Measurements from ENCODE around the gene CSTF2. TPM values are rescaled to one million over a fixed set of nuclear protein-coding genes. Genes with fewer than 3 reads are reported as not detected.
"Not testable (repeated sequence)": the region's sequence is repeated elsewhere in the genome, so short reads cannot be mapped to it uniquely, and the experiment has no call there.

CSTF2 gene
- 10 to 100 TPM in 2 of 3 donors, 1 to 10 TPM in 1; 7.4 to 15.2 (median 10.2) TPM for polyA plus RNA-seq

GRCh38 chrX:100819837-100820666 lies at the start of gene CSTF2:
Gene CSTF2 (plus strand): TSS chrX:100820391. CDS start chrX:100820417, 26 bp downstream.
- peaks cover 5 to 20% of the 10 kb centered on the region in 2 donors for H3K4me1 Mint-ChIP-seq

GRCh38 chrX:100796371-100796770 lies 23.8 kb upstream of the CSTF2 start:
- H3K9me3 Mint-ChIP-seq, DNase-seq, H3K27ac Mint-ChIP-seq, H3K4me3 Mint-ChIP-seq, H3K36me3 Mint-ChIP-seq, H3K4me1 Mint-ChIP-seq: not testable (repeated sequence)
- H3K27me3 Mint-ChIP-seq (ENCODE audit: low read depth in 3 of 3), result peaks cover 0 to 13% (median 2%) of the 10 kb centered on the region in 3 donors

More at GRCh38 chrX:100819837-100820666, at the start of gene CSTF2:
- no peaks in the 10 kb centered on the region for H3K9me3 Mint-ChIP-seq
- peaks cover 0 to 23% (median 0%) of the 10 kb centered on the region in 3 donors for H3K36me3 Mint-ChIP-seq
- H3K27ac Mint-ChIP-seq, result peak within 1 kb of the TSS; percentile 86 to 95 (median 90)
- peak within 1 kb of the TSS; percentile 84 to 98 (median 90) for H3K4me3 Mint-ChIP-seq
- H3K27me3 Mint-ChIP-seq (ENCODE audit: low read depth in 3 of 3), result peaks cover 0 to 7% (median 2%) of the 10 kb centered on the region in 3 donors
- DNase-seq, result peak; percentile 78 to 80 (median 80)

- H3K27ac Mint-ChIP-seq, result no peak overlapping the region
- H3K36me3 Mint-ChIP-seq, result no peaks in the 10 kb centered on the region
- DNase-seq, result no peak
- no peaks in the 10 kb centered on the region for H3K9me3 Mint-ChIP-seq
- no peaks in the 10 kb centered on the region for H3K4me1 Mint-ChIP-seq
- H3K27me3 Mint-ChIP-seq (ENCODE audit: low read depth in 3 of 3), result peaks cover 0 to 16% (median 0%) of the 10 kb centered on the region in 3 donors
- H3K4me3 Mint-ChIP-seq, result no peak overlapping the region
Observed at GRCh38 chrX:100797359-100797758, 22.8 kb upstream of the CSTF2 start.

GRCh38 chrX:100798484-100799214 lies 21.5 kb upstream of the CSTF2 start:
- H3K36me3 Mint-ChIP-seq, result no peaks in the 10 kb centered on the region
- no peak overlapping the region for H3K27ac Mint-ChIP-seq
- no peak for DNase-seq
- peaks cover 0 to 10% (median 0%) of the 10 kb centered on the region in 3 donors for H3K27me3 Mint-ChIP-seq (ENCODE audit: low read depth in 3 of 3)
- no peaks in the 10 kb centered on the region for H3K9me3 Mint-ChIP-seq
- H3K4me3 Mint-ChIP-seq, result no peak overlapping the region
- no peaks in the 10 kb centered on the region for H3K4me1 Mint-ChIP-seq

GRCh38 chrX:100802843-100803242 lies 17.3 kb upstream of the CSTF2 start:
- H3K4me3 Mint-ChIP-seq, result no peak overlapping the region
- H3K9me3 Mint-ChIP-seq, result peaks cover 0 to 3% (median 0%) of the 10 kb centered on the region in 6 donors
- H3K4me1 Mint-ChIP-seq, result no peaks in the 10 kb centered on the region
- H3K27ac Mint-ChIP-seq, result no peak overlapping the region
- no peaks in the 10 kb centered on the region for H3K36me3 Mint-ChIP-seq
- H3K27me3 Mint-ChIP-seq (ENCODE audit: low read depth in 3 of 3), result peaks cover 0 to 29% (median 1%) of the 10 kb centered on the region in 3 donors
- no peak for DNase-seq

- DNase-seq, result no peak
- Mint-ChIP-seq H3K27me3 (ENCODE audit: low read depth in 3 of 3) (peaks cover 1 to 36% (median 6%) of the 10 kb centered on the region in 3 donors), H3K27ac (no peak overlapping the region), H3K9me3 (peaks cover 0 to 3% (median 0%) of the 10 kb centered on the region in 6 donors), H3K4me3 (no peak overlapping the region), H3K36me3 (no peaks in the 10 kb centered on the region), H3K4me1 (no peaks in the 10 kb centered on the region)
Observed at GRCh38 chrX:100804780-100805179, 15.4 kb upstream of the CSTF2 start.

GRCh38 chrX:100808265-100808664 lies 11.9 kb upstream of the CSTF2 start:
- DNase-seq, H3K4me1 Mint-ChIP-seq, H3K4me3 Mint-ChIP-seq, H3K27ac Mint-ChIP-seq, H3K9me3 Mint-ChIP-seq, H3K36me3 Mint-ChIP-seq: not testable (repeated sequence)
- H3K27me3 Mint-ChIP-seq (ENCODE audit: low read depth in 3 of 3), result peaks cover 6 to 57% (median 8%) of the 10 kb centered on the region in 3 donors

GRCh38 chrX:100812216-100813158 lies 7.7 kb upstream of the CSTF2 start:
- DNase-seq, result no peak
- peaks cover 6 to 43% (median 8%) of the 10 kb centered on the region in 3 donors for H3K27me3 Mint-ChIP-seq (ENCODE audit: low read depth in 3 of 3)
- H3K4me1 Mint-ChIP-seq, result no peaks in the 10 kb centered on the region
- no peaks in the 10 kb centered on the region for H3K36me3 Mint-ChIP-seq
- no peak overlapping the region for H3K27ac Mint-ChIP-seq
- H3K9me3 Mint-ChIP-seq, result peaks cover 0 to 1% (median 0%) of the 10 kb centered on the region in 6 donors
- H3K4me3 Mint-ChIP-seq, result no peak overlapping the region

- Mint-ChIP-seq H3K4me1 (peaks cover 5 to 20% of the 10 kb centered on the region in 2 donors), H3K4me3 (no peak overlapping the region), H3K27me3 (ENCODE audit: low read depth in 3 of 3) (peaks cover 0 to 14% (median 5%) of the 10 kb centered on the region in 3 donors), H3K27ac (no peak overlapping the region), H3K9me3 (no peaks in the 10 kb centered on the region), H3K36me3 (peaks cover 0 to 3% (median 0%) of the 10 kb centered on the region in 3 donors)
- DNase-seq, result no peak
Observed at GRCh38 chrX:100817340-100817739, 2.9 kb upstream of the CSTF2 start.

GRCh38 chrX:100819534-100819836 lies 706 bp upstream of the CSTF2 start:
- peaks cover 0 to 7% (median 2%) of the 10 kb centered on the region in 3 donors for H3K27me3 Mint-ChIP-seq (ENCODE audit: low read depth in 3 of 3)
- no peak for DNase-seq
- peak overlapping the region; percentile 84 to 98 (median 90) for H3K4me3 Mint-ChIP-seq
- peaks cover 0 to 18% (median 0%) of the 10 kb centered on the region in 3 donors for H3K36me3 Mint-ChIP-seq
- H3K9me3 Mint-ChIP-seq, result no peaks in the 10 kb centered on the region
- H3K4me1 Mint-ChIP-seq, result peaks cover 5 to 20% of the 10 kb centered on the region in 2 donors
- peak overlapping the region; percentile 86 to 95 (median 90) for H3K27ac Mint-ChIP-seq

- Mint-ChIP-seq H3K27ac (peak overlapping the region in 2 of 6 donors; percentile 53 to 70), H3K4me1 (peaks cover 0 to 1% of the 10 kb centered on the region in 2 donors), H3K4me3 (no peak overlapping the region), H3K36me3 (peaks cover 7 to 42% (median 25%) of the 10 kb centered on the region in 3 donors), H3K9me3 (no peaks in the 10 kb centered on the region), H3K27me3 (ENCODE audit: low read depth in 3 of 3) (peaks cover 2 to 4% (median 3%) of the 10 kb centered on the region in 3 donors)
- DNase-seq, result no peak
Observed at GRCh38 chrX:100829730-100830129, 9.5 kb downstream of the CSTF2 start.

GRCh38 chrX:100830143-100830542 lies 10.0 kb downstream of the CSTF2 start:
- H3K27me3 Mint-ChIP-seq (ENCODE audit: low read depth in 3 of 3), result peaks cover 2 to 4% (median 3%) of the 10 kb centered on the region in 3 donors
- DNase-seq, result no peak
- no peaks in the 10 kb centered on the region for H3K9me3 Mint-ChIP-seq
- H3K4me3 Mint-ChIP-seq, result no peak overlapping the region
- H3K36me3 Mint-ChIP-seq, result peaks cover 7 to 40% (median 25%) of the 10 kb centered on the region in 3 donors
- H3K4me1 Mint-ChIP-seq, result peaks cover 0 to 1% of the 10 kb centered on the region in 2 donors
- peak overlapping the region in 1 of 6 donors; percentile 70 for H3K27ac Mint-ChIP-seq

- H3K4me3 Mint-ChIP-seq, result no peak overlapping the region
Observed at GRCh38 chrX:100830547-100830946, 10.4 kb downstream of the CSTF2 start.

More at GRCh38 chrX:100830547-100830946, 10.4 kb downstream of the CSTF2 start:
- Mint-ChIP-seq H3K27ac (no peak overlapping the region), H3K36me3 (peaks cover 7 to 40% (median 25%) of the 10 kb centered on the region in 3 donors), H3K27me3 (ENCODE audit: low read depth in 3 of 3) (peaks cover 2 to 4% (median 3%) of the 10 kb centered on the region in 3 donors), H3K9me3 (no peaks in the 10 kb centered on the region), H3K4me1 (peaks cover 0 to 1% of the 10 kb centered on the region in 2 donors)
- no peak for DNase-seq

Measured in immature natural killer cell (primary cell).